Measurements from ENCODE around the gene DOCK10. TPM values are rescaled to one million over a fixed set of nuclear protein-coding genes. Genes with fewer than 3 reads are reported as not detected.

The DOCK10 gene
- total and polyA plus RNA-seq, 3 donors from 2014 or later, result 2.9 to 20.2 (median 11.4) TPM

DNA sequence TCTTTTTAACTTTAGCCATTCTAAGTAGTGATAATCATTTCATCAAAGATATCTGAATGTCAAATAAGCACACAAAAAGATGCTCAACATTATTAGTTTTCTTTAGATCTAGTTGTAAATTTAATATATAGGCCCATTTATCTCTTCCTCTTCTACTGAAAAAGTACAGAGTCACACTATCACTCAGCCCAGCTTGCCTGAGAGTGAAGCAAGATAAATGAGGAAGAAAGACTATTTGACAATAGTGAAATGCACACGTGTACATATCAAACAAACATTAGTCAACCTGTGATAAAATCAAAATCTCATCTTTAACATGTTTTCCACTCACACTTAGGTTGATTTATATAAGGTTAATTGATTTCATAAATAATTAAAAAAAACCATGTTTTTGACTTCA is 242.6 kb downstream of the DOCK10 start:
- Histone ChIP-seq H3K9me3 (no peaks in the 10 kb centered on the region), H3K4me1 (no peaks in the 10 kb centered on the region), H3K36me3 (ENCODE audit: low read depth, missing control alignments) (no peaks in the 10 kb centered on the region), H3K27me3 (no peaks in the 10 kb centered on the region), H3K27ac (no peak overlapping the region), H3K4me3 (no peak overlapping the region)
- no peak for DNase-seq
- 79 to 81% methylated on average over 1 of the region's 1 CpG for WGBS, 2 donors
- TF ChIP-seq, protein P1, sequence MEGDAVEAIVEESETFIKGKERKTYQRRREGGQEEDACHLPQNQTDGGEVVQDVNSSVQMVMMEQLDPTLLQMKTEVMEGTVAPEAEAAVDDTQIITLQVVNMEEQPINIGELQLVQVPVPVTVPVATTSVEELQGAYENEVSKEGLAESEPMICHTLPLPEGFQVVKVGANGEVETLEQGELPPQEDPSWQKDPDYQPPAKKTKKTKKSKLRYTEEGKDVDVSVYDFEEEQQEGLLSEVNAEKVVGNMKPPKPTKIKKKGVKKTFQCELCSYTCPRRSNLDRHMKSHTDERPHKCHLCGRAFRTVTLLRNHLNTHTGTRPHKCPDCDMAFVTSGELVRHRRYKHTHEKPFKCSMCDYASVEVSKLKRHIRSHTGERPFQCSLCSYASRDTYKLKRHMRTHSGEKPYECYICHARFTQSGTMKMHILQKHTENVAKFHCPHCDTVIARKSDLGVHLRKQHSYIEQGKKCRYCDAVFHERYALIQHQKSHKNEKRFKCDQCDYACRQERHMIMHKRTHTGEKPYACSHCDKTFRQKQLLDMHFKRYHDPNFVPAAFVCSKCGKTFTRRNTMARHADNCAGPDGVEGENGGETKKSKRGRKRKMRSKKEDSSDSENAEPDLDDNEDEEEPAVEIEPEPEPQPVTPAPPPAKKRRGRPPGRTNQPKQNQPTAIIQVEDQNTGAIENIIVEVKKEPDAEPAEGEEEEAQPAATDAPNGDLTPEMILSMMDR (IDR thresholded peaks at IDR 0.05), result no peak
- no peak for TF ChIP-seq POLR2A (IDR thresholded peaks at IDR 0.05)
- intact Hi-C loops (cut with DNase I; ENCODE audit: low total_unique reads), result no loop called here

- Histone ChIP-seq H3K27me3 (no peaks in the 10 kb centered on the region), H3K4me3 (no peak overlapping the region), H3K9me3 (no peaks in the 10 kb centered on the region)
These were observed 244.1 kb downstream of the DOCK10 start for GRCh38 chr2:224798180-224798579.

GRCh38 chr2:224796695-224797305 is 245.5 kb downstream of the DOCK10 start:
- H3K36me3 ChIP-seq (ENCODE audit: low read depth, missing control alignments), result no peaks in the 10 kb centered on the region
- intact Hi-C loops (cut with DNase I; ENCODE audit: low total_unique reads), result no loop called here
- H3K4me1 ChIP-seq, result no peaks in the 10 kb centered on the region
- TF ChIP-seq POLR2A (IDR thresholded peaks at IDR 0.05), result no peak
- TF ChIP-seq, protein P1 (IDR thresholded peaks at IDR 0.05), result no peak
- no peaks in the 10 kb centered on the region for H3K9me3 ChIP-seq
- no peaks in the 10 kb centered on the region for H3K27me3 ChIP-seq
- no peak overlapping the region for H3K4me3 ChIP-seq
- DNase-seq, result peak; percentile 31
- WGBS, 2 donors, result 59 to 61% methylated on average over 8 of the region's 8 CpGs
- H3K27ac ChIP-seq, result no peak overlapping the region

More at GRCh38 chr2:224798180-224798579, 244.1 kb downstream of the DOCK10 start:
- 89 to 92% methylated on average over 2 of the region's 2 CpGs for WGBS, 2 donors
- H3K4me1 ChIP-seq, result no peaks in the 10 kb centered on the region
- H3K36me3 ChIP-seq (ENCODE audit: low read depth, missing control alignments), result no peaks in the 10 kb centered on the region
- TF ChIP-seq POLR2A (IDR thresholded peaks at IDR 0.05), result no peak
- TF ChIP-seq, protein P1 (IDR thresholded peaks at IDR 0.05), result no peak
- intact Hi-C loops (cut with DNase I; ENCODE audit: low total_unique reads), result no loop called here
- no peak overlapping the region for H3K27ac ChIP-seq
- DNase-seq, result no peak

DNA sequence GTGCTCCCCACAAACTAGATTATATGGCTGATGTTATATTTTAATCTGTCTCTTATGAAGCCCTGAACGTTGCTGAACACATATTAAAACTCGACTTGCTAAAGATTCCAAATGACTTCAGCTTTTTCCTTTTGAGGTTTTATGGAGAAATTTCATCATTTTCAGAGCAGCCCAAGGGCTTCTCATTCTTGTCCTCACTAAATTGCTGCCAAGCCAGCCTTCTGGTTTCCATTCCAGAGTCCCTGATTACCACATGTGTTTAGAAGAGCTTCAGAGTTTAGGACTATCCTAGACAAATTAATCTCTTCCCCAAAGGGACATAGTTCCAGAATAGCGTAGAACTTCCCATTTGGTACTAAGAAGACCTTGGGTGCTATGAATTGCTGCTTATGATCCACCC is 248.3 kb downstream of the DOCK10 start:
- no peak for TF ChIP-seq POLR2A (IDR thresholded peaks at IDR 0.05)
- TF ChIP-seq, protein P1 (IDR thresholded peaks at IDR 0.05), result no peak
- DNase-seq, result no peak
- 62 to 78% methylated on average over 3 of the region's 3 CpGs for whole genome bisulfite sequencing, 2 donors
- no peak overlapping the region for H3K27ac ChIP-seq
- no peaks in the 10 kb centered on the region for H3K27me3 ChIP-seq
- H3K4me1 ChIP-seq, result no peaks in the 10 kb centered on the region
- no peaks in the 10 kb centered on the region for H3K36me3 ChIP-seq (ENCODE audit: low read depth, missing control alignments)
- H3K9me3 ChIP-seq, result no peaks in the 10 kb centered on the region
- no peak overlapping the region for H3K4me3 ChIP-seq
- intact Hi-C loops (cut with DNase I; ENCODE audit: low total_unique reads), result no loop called here

DNA sequence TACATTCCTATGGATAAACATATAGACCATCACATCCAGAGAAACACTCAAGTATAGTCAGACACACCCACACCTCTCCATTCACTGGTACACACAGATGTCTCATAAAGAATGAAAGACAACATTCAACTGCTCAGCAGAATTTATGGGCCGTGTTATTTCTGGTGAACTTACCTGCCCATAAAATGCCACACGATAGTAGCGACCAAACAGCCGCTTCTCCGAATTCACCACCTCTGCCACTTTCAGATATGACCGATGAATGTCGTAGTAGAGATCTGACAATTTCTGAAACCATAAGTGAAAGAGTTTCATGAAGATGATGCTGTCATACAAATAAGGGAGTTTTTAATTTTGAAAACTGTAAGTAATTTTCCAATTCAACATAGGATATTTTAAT is 255.4 kb downstream of the DOCK10 start:
- Histone ChIP-seq H3K4me1 (no peaks in the 10 kb centered on the region), H3K36me3 (ENCODE audit: low read depth, missing control alignments) (no peaks in the 10 kb centered on the region), H3K4me3 (no peak overlapping the region), H3K27me3 (no peaks in the 10 kb centered on the region), H3K27ac (no peak overlapping the region), H3K9me3 (no peaks in the 10 kb centered on the region)
- no peak for TF ChIP-seq POLR2A (IDR thresholded peaks at IDR 0.05)
- TF ChIP-seq, protein P1 (IDR thresholded peaks at IDR 0.05), result no peak
- 95 to 96% methylated on average over 7 of the region's 7 CpGs for WGBS, 2 donors
- no peak for DNase-seq
- intact Hi-C loops (cut with DNase I; ENCODE audit: low total_unique reads), result no loop called here

Measured in testis (tissue), 3 donors.